Measurements from ENCODE around the gene VMO1. TPM values are rescaled to one million over a fixed set of nuclear protein-coding genes. Genes with fewer than 3 reads are reported as not detected.

VMO1 gene
- polyA plus RNA-seq (2012; rRNA removed): 0.76 and 1.3 TPM in 2 replicates
- 0.39 and 0.62 TPM in 2 replicates for polyA plus RNA-seq (2012; cell fraction: cytosol; rRNA removed)
- polyA plus RNA-seq (2012; cell fraction: nucleus; rRNA removed): 1.6 and 5.5 TPM in 2 replicates

GRCh38 chr17:4786106-4786511 lies at the start of gene VMO1:
VMO1 (minus strand) TSS chr17:4786364; CDS start chr17:4786352, 12 bp downstream.
- WGBS (ENCODE audit: low lambda C conversion rate): 38% methylated on average over 17 of the region's 24 CpGs
- Histone ChIP-seq H3K36me3 (replicated peaks in 1 of 2; ENCODE audit: control insufficient read depth in 1 of 2, insufficient read depth in 2 of 2, low read length in 1 of 2) (no peaks in the 10 kb centered on the region), H3K79me2 (ENCODE audit: insufficient read depth) (no peaks in the 10 kb centered on the region), H3K9me2 (no peaks in the 10 kb centered on the region), H3K27ac (ENCODE audit: low read depth in 2 of 2, low read length in 1 of 2) (no peak within 1 kb of the TSS), H3K9ac (no peak within 1 kb of the TSS), H3K9me3 (no peaks in the 10 kb centered on the region), H3K4me1 (ENCODE audit: control insufficient read depth in 1 of 2, insufficient read depth in 2 of 2, low read depth in 1 of 2, low read length in 1 of 2) (peaks cover 8 to 19% of the 10 kb centered on the region in 2 experiments; a peak in 2 of 4 replicates), H4K20me1 (ENCODE audit: insufficient read depth) (no peaks in the 10 kb centered on the region), H3K4me2 (no peak within 1 kb of the TSS; the same call in 1 of the 2 replicates), H3K27me3 (ENCODE audit: insufficient read depth) (peaks cover 30% of the 10 kb centered on the region; the same call in 1 of the 2 replicates), H3F3A (replicated peaks; ENCODE audit: insufficient read depth) (peaks cover 5% of the 10 kb centered on the region), H3K4me3 (ENCODE audit: low read depth in 2 of 2, low read length in 1 of 2) (no peak within 1 kb of the TSS), H2AFZ (ENCODE audit: low read depth) (no peak within 1 kb of the TSS)
- TF ChIP-seq GATA2 (CRISPR knock-in tag; IDR thresholded peaks at IDR 0.05): peak; percentile 35; the same call in 1 of the 2 replicates
- TF ChIP-seq MEF2A (IDR thresholded peaks at IDR 0.05; ENCODE audit: borderline replicate concordance, low read depth): no peak
- TF ChIP-seq TEAD4 (IDR thresholded peaks at IDR 0.05; ENCODE audit: borderline replicate concordance, insufficient read depth): no peak
- TF ChIP-seq JUND (IDR thresholded peaks at IDR 0.05): no peak
- POLR2A ChIA-PET: no interaction called here
- CTCF ChIA-PET: interaction anchor here (0.7 to 10.5 kb wide), 16 partner anchors 9 to 162 kb away, joined by 3 to 235 read pairs (median 4); partner anchors contain the start of genes C17orf107, CHRNE and TM4SF5
- peak; percentile 73 for DNase-seq

- POLR2A ChIA-PET: interaction anchor here (1.2 kb wide), 1 partner anchor 45 kb away, joined by 4 read pairs; no protein-coding TSS in a partner anchor
- no peaks in the 10 kb centered on the region for H3K9me3 ChIP-seq
- H3K27ac ChIP-seq (ENCODE audit: low read depth in 2 of 2, low read length in 1 of 2): peak overlapping the region in 1 of 2 experiments; percentile 91; a peak in 2 of 4 replicates
- H3K4me3 ChIP-seq (ENCODE audit: low read depth in 2 of 2, low read length in 1 of 2): peak overlapping the region; percentile 95 to 97
- peaks cover 0 to 11% of the 10 kb centered on the region in 2 experiments for H3K36me3 ChIP-seq (replicated peaks in 1 of 2; ENCODE audit: control insufficient read depth in 1 of 2, insufficient read depth in 2 of 2, low read length in 1 of 2)
- peak overlapping the region; percentile 76; the same call in 1 of the 2 replicates for H3K9ac ChIP-seq
- peaks cover 27% of the 10 kb centered on the region for H4K20me1 ChIP-seq (ENCODE audit: insufficient read depth)
- peak overlapping the region; percentile 86 for H3K4me2 ChIP-seq
- H3K79me2 ChIP-seq (ENCODE audit: insufficient read depth): peaks cover 63% of the 10 kb centered on the region
- CTCF ChIA-PET: interaction anchor here (1.6 kb wide), 1 partner anchor 44 kb away, joined by 6 read pairs; no protein-coding TSS in a partner anchor
- H2AFZ ChIP-seq (ENCODE audit: low read depth): no peak overlapping the region
- H3K9me2 ChIP-seq: no peaks in the 10 kb centered on the region
- DNase-seq: no peak
- H3K27me3 ChIP-seq (ENCODE audit: insufficient read depth): no peaks in the 10 kb centered on the region
- H3K4me1 ChIP-seq (ENCODE audit: control insufficient read depth in 1 of 2, insufficient read depth in 2 of 2, low read depth in 1 of 2, low read length in 1 of 2): peaks cover 4 to 30% of the 10 kb centered on the region in 2 experiments; a peak in 3 of 4 replicates
- no peak for TF ChIP-seq CHD2 (IDR thresholded peaks at IDR 0.05; ENCODE audit: low read length, partially characterized antibody)
- TF ChIP-seq RAD21 (IDR thresholded peaks at IDR 0.05; ENCODE audit: low read length): no peak
- TF ChIP-seq NRF1 (IDR thresholded peaks at IDR 0.05; ENCODE audit: low read depth, low read length): no peak
- TF ChIP-seq MXI1 (IDR thresholded peaks at IDR 0.05; ENCODE audit: low read depth, low read length): no peak
- no peak for TF ChIP-seq IRF3 (IDR thresholded peaks at IDR 0.05; ENCODE audit: low read depth, low read length)
- no peak for TF ChIP-seq EP300 (IDR thresholded peaks at IDR 0.05; ENCODE audit: borderline replicate concordance in 1 of 2, low read depth in 1 of 2, low read length in 1 of 2)
- TF ChIP-seq YY1 (IDR thresholded peaks at IDR 0.05; ENCODE audit: low read depth): no peak
- no peak for TF ChIP-seq MAX (IDR thresholded peaks at IDR 0.05; ENCODE audit: low read depth)
- TF ChIP-seq SIN3A (IDR thresholded peaks at IDR 0.05; ENCODE audit: borderline replicate concordance, low read depth, low read length): no peak
- TF ChIP-seq USF2 (IDR thresholded peaks at IDR 0.05; ENCODE audit: borderline replicate concordance, low read depth, low read length): no peak
- TF ChIP-seq RXRA (IDR thresholded peaks at IDR 0.05; ENCODE audit: borderline replicate concordance, low read depth): no peak
- no peak for TF ChIP-seq JUND (IDR thresholded peaks at IDR 0.05)
- TF ChIP-seq SMC3 (IDR thresholded peaks at IDR 0.05; ENCODE audit: low read depth, low read length): no peak
- no peak for TF ChIP-seq PBX3 (IDR thresholded peaks at IDR 0.05)
- no peak for TF ChIP-seq CTCF (IDR thresholded peaks at IDR 0.05)
- no peak for TF ChIP-seq GABPA (IDR thresholded peaks at IDR 0.05; ENCODE audit: low read depth)
- TF ChIP-seq POLR2AphosphoS5 (IDR thresholded peaks at IDR 0.05; ENCODE audit: low read depth, low read length): no peak
- no peak for TF ChIP-seq TEAD4 (IDR thresholded peaks at IDR 0.05; ENCODE audit: borderline replicate concordance, insufficient read depth)
- TF ChIP-seq TCF12 (IDR thresholded peaks at IDR 0.05): no peak
- peaks cover 3% of the 10 kb centered on the region for H3F3A ChIP-seq (replicated peaks; ENCODE audit: insufficient read depth)
- WGBS (ENCODE audit: low lambda C conversion rate): 78% methylated on average over 4 of the region's 4 CpGs
Observed at GRCh38 chr17:4834681-4835020, 48.5 kb upstream of the VMO1 start.

Measured in SK-N-SH (cell line).